Measurements from ENCODE around the gene SYVN1. TPM values are rescaled to one million over a fixed set of nuclear protein-coding genes. Genes with fewer than 3 reads are reported as not detected.

Gene SYVN1
- total and polyA plus RNA-seq, 10 of the 15 experiments (the other 5 are each of a cell fraction or from before 2014, with no cell fraction given) = 0.79 to 63.6 (median 20.1) TPM

- TF ChIP-seq ZNF687 (IDR thresholded peaks at IDR 0.05) = peak; percentile 35; the same call in 1 of the 2 replicates
- TF ChIP-seq KAT2A (conservative IDR thresholded peaks at IDR 0.05; ENCODE audit: control insufficient read depth, low read depth, low read length) = no peak
- peak; percentile 17; the same call in 1 of the 2 replicates for TF ChIP-seq ZBTB40 (IDR thresholded peaks at IDR 0.05; ENCODE audit: borderline replicate concordance)
These were observed 21.6 kb downstream of the SYVN1 start (continued) for GRCh38 chr11:65112546-65113360.
